Measurements from ENCODE around the gene METTL8.

DNA sequence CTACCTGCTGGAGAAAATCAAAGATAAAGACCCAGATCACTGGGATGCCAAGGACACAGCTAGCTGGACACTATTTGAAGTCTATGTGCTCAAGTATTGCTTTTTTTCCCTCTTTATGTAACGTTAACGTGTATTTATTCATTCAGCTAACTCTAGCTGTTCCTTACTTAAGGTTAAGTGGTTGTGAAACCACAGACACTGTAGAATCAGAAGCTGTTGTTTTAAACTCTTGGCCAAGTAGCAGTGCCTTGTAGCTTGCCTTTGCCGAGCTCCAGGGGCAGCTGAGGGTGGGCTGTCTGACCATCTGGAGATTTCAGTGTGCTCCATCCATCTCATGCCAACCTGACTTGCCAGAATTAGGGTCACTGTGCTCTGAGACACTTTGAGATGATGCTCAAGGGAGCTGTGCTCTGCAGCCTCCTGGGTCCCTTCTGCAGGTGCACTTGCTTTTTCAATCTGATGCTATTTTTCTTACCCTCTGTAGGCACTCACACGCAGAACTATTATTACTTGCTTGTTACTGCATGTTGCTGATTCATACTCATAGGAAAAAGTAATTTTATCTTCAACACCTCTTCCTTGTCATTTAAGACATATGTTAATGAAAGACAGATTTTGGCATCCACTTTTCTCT is 116.2 kb downstream of the METTL8 start:
- TF ChIP-seq, protein P1, sequence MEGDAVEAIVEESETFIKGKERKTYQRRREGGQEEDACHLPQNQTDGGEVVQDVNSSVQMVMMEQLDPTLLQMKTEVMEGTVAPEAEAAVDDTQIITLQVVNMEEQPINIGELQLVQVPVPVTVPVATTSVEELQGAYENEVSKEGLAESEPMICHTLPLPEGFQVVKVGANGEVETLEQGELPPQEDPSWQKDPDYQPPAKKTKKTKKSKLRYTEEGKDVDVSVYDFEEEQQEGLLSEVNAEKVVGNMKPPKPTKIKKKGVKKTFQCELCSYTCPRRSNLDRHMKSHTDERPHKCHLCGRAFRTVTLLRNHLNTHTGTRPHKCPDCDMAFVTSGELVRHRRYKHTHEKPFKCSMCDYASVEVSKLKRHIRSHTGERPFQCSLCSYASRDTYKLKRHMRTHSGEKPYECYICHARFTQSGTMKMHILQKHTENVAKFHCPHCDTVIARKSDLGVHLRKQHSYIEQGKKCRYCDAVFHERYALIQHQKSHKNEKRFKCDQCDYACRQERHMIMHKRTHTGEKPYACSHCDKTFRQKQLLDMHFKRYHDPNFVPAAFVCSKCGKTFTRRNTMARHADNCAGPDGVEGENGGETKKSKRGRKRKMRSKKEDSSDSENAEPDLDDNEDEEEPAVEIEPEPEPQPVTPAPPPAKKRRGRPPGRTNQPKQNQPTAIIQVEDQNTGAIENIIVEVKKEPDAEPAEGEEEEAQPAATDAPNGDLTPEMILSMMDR (IDR thresholded peaks at IDR 0.05), result no peak
- no peak for TF ChIP-seq ZFX (IDR thresholded peaks at IDR 0.05; ENCODE audit: borderline replicate concordance)

Measured in 22Rv1 (cell line).